K562 (cell line): ENCODE measurements around the gene C4orf50. TPM values are rescaled to one million over a fixed set of nuclear protein-coding genes. Genes with fewer than 3 reads are reported as not detected.

Experiments used
- CREBBP ChIP-seq: IDR thresholded peaks from one replicate; pipeline ENCODE4 v1.6.1; 2012; ENCODE audit warnings: low read depth, mild to moderate bottlenecking, control low read depth, inconsistent platforms, low read length
- DMBX1 ChIP-seq: fragments of 250-450 bp; sonication (Bioruptor Pico); IDR thresholded peaks from 2 replicates; pipeline ENCODE4 v1.8.0; 2022; ENCODE audit warnings: inconsistent platforms, mild to moderate bottlenecking, moderate library complexity, borderline replicate concordance
- GTF2A2 ChIP-seq: IDR thresholded peaks from 2 replicates; pipeline ENCODE4 v1.6.1; 2016; ENCODE audit warnings: mild to moderate bottlenecking, missing genetic modification characterization, missing compliant biosample characterization
- JUND ChIP-seq, 2 experiments: IDR thresholded peaks; 2 replicates in 1 of 2; 3 replicates in 1 of 2; pipeline ENCODE4 v1.6.1; 2011; ENCODE audit warnings: borderline replicate concordance in 2 of 2, low read depth in 2 of 2, low read length in 2 of 2, improper control_type of control experiment in 1 of 2, missing biosample characterization in 1 of 2, missing genetic modification characterization in 1 of 2, missing genetic modification reagents in 1 of 2
- NFXL1 ChIP-seq: fragments of 450-650 bp; formaldehyde crosslinking; IDR thresholded peaks from 2 replicates; pipeline ENCODE4 v1.4.0; 2021; ENCODE audit warnings: mild to moderate bottlenecking
- SPI1 ChIP-seq: IDR thresholded peaks from 2 replicates; pipeline ENCODE4 v1.6.1; 2011; ENCODE audit warnings: low read depth, low read length, control low read depth, borderline replicate concordance
- YBX1 ChIP-seq: fragments of 450-650 bp; IDR thresholded peaks from 2 replicates; pipeline ENCODE4 v1.7.1; 2016; ENCODE audit warnings: mild to moderate bottlenecking
- ZKSCAN3 ChIP-seq: fragments of 250-450 bp; sonication (Bioruptor Pico); IDR thresholded peaks from 2 replicates; pipeline ENCODE4 v1.4.0; 2020
- ZNF347 ChIP-seq: fragments of 450-650 bp; formaldehyde crosslinking; IDR thresholded peaks from 2 replicates; pipeline ENCODE4 v1.4.0; 2020; ENCODE audit warnings: low read depth, mild to moderate bottlenecking, moderate library complexity
- polyA plus RNA-seq, 8 experiments: library from polyadenylated mRNA; depleted of rRNA in 4 of 8; stranded (reverse) in 5 of 8; unstranded in 3 of 8; fragments of >200 nt; fragmentation: Nextera tagmentation in 2 of 8; fragmentation: Illumina TruSeq in 1 of 8; extraction: Ambion mirVana in 2 of 8; extraction: Trizol in 1 of 8; gene quantifications; 2 replicates each; pipeline versions ENCODE4 v1.2.1 to v1.2.3, GENCODE V29; 2011 to 2014; ENCODE audit warnings: inconsistent platforms in 1 of 8, missing spikeins in 1 of 8
- total RNA-seq, 7 experiments: library from RNA; depleted of rRNA in 6 of 7; stranded (reverse); fragments of >200 nt in 6 of 7; fragmentation: Illumina TruSeq in 2 of 7; extraction: Trizol in 2 of 7; gene quantifications; 2 replicates each; pipeline versions ENCODE4 v1.2.1 to v1.2.3, GENCODE V29; 2011 to 2021; ENCODE audit warnings: low replicate concordance in 1 of 7
- TF ChIP-seq, protein P1 (sequence below): fragments of 150-350 bp; conservative IDR thresholded peaks from 2 replicates; pipeline ENCODE4 v1.6.1; 2014; ENCODE audit warnings: low read length
- TF ChIP-seq, protein P2 (sequence below): fragments of 250-450 bp; sonication (Bioruptor Pico); IDR thresholded peaks from 2 replicates; pipeline ENCODE4 v1.4.0; 2020
- TF ChIP-seq, protein P3 (sequence below): sonication (generic); formaldehyde crosslinking; IDR thresholded peaks from 2 replicates; pipeline ENCODE4 v1.8.1; 2023; ENCODE audit warnings: mild to moderate bottlenecking, missing genetic modification reagents
- TF ChIP-seq, protein P4 (sequence below), 2 experiments: fragments of 450-650 bp; IDR thresholded peaks; 2 replicates each; pipeline ENCODE4 v1.6.1; 2016
- TF ChIP-seq, protein P5 (sequence below), 2 experiments: fragments of 200-800 bp in 1 of 2; sonication (Bioruptor generic) in 1 of 2; sonication (generic) in 1 of 2; formaldehyde crosslinking in 1 of 2; IDR thresholded peaks in 1 of 2; conservative IDR thresholded peaks in 1 of 2; 2 replicates each; pipeline versions ENCODE4 v1.5.0 to v1.6.1; 2016 to 2020; ENCODE audit warnings: missing compliant biosample characterization in 1 of 2, missing genetic modification characterization in 1 of 2, missing genetic modification reagents in 1 of 2

Gene C4orf50
- total and polyA plus RNA-seq, 9 of the 15 experiments (the other 6 are each of a cell fraction or from before 2014, with no cell fraction given) = not detected

DNA sequence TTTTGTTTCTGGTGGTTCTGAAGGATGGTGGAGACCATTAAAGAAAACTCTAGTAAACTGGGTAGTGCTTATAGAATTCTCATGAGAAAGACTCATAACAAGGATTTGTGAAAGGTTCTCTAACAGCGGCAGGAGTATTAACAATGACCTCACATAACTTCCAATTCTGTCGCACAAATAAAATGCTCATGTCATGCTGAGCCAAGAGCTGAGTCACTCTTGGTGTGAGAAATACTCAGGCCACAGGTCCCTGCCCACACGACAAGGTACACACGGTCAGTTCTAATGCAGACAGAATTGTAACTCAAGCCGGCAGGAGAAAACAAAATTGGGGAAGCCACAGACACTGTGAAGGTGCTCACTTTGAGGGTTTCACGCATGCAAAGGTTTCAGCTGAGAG, 34.4 kb upstream of the C4orf50 start (continued):
- TF ChIP-seq, protein P1, sequence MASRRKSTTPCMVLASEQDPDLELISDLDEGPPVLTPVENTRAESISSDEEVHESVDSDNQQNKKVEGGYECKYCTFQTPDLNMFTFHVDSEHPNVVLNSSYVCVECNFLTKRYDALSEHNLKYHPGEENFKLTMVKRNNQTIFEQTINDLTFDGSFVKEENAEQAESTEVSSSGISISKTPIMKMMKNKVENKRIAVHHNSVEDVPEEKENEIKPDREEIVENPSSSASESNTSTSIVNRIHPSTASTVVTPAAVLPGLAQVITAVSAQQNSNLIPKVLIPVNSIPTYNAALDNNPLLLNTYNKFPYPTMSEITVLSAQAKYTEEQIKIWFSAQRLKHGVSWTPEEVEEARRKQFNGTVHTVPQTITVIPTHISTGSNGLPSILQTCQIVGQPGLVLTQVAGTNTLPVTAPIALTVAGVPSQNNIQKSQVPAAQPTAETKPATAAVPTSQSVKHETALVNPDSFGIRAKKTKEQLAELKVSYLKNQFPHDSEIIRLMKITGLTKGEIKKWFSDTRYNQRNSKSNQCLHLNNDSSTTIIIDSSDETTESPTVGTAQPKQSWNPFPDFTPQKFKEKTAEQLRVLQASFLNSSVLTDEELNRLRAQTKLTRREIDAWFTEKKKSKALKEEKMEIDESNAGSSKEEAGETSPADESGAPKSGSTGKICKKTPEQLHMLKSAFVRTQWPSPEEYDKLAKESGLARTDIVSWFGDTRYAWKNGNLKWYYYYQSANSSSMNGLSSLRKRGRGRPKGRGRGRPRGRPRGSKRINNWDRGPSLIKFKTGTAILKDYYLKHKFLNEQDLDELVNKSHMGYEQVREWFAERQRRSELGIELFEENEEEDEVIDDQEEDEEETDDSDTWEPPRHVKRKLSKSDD = no peak
- TF ChIP-seq, protein P2, sequence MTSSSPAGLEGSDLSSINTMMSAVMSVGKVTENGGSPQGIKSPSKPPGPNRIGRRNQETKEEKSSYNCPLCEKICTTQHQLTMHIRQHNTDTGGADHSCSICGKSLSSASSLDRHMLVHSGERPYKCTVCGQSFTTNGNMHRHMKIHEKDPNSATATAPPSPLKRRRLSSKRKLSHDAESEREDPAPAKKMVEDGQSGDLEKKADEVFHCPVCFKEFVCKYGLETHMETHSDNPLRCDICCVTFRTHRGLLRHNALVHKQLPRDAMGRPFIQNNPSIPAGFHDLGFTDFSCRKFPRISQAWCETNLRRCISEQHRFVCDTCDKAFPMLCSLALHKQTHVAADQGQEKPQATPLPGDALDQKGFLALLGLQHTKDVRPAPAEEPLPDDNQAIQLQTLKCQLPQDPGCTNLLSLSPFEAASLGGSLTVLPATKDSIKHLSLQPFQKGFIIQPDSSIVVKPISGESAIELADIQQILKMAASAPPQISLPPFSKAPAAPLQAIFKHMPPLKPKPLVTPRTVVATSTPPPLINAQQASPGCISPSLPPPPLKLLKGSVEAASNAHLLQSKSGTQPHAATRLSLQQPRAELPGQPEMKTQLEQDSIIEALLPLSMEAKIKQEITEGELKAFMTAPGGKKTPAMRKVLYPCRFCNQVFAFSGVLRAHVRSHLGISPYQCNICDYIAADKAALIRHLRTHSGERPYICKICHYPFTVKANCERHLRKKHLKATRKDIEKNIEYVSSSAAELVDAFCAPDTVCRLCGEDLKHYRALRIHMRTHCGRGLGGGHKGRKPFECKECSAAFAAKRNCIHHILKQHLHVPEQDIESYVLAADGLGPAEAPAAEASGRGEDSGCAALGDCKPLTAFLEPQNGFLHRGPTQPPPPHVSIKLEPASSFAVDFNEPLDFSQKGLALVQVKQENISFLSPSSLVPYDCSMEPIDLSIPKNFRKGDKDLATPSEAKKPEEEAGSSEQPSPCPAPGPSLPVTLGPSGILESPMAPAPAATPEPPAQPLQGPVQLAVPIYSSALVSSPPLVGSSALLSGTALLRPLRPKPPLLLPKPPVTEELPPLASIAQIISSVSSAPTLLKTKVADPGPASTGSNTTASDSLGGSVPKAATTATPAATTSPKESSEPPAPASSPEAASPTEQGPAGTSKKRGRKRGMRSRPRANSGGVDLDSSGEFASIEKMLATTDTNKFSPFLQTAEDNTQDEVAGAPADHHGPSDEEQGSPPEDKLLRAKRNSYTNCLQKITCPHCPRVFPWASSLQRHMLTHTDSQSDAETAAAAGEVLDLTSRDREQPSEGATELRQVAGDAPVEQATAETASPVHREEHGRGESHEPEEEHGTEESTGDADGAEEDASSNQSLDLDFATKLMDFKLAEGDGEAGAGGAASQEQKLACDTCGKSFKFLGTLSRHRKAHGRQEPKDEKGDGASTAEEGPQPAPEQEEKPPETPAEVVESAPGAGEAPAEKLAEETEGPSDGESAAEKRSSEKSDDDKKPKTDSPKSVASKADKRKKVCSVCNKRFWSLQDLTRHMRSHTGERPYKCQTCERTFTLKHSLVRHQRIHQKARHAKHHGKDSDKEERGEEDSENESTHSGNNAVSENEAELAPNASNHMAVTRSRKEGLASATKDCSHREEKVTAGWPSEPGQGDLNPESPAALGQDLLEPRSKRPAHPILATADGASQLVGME (CRISPR knock-in tag) = no peak
- TF ChIP-seq DMBX1 = no peak
- TF ChIP-seq, protein P3, sequence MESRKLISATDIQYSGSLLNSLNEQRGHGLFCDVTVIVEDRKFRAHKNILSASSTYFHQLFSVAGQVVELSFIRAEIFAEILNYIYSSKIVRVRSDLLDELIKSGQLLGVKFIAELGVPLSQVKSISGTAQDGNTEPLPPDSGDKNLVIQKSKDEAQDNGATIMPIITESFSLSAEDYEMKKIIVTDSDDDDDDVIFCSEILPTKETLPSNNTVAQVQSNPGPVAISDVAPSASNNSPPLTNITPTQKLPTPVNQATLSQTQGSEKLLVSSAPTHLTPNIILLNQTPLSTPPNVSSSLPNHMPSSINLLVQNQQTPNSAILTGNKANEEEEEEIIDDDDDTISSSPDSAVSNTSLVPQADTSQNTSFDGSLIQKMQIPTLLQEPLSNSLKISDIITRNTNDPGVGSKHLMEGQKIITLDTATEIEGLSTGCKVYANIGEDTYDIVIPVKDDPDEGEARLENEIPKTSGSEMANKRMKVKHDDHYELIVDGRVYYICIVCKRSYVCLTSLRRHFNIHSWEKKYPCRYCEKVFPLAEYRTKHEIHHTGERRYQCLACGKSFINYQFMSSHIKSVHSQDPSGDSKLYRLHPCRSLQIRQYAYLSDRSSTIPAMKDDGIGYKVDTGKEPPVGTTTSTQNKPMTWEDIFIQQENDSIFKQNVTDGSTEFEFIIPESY (CRISPR knock-in tag) = no peak
- TF ChIP-seq, protein P4, sequence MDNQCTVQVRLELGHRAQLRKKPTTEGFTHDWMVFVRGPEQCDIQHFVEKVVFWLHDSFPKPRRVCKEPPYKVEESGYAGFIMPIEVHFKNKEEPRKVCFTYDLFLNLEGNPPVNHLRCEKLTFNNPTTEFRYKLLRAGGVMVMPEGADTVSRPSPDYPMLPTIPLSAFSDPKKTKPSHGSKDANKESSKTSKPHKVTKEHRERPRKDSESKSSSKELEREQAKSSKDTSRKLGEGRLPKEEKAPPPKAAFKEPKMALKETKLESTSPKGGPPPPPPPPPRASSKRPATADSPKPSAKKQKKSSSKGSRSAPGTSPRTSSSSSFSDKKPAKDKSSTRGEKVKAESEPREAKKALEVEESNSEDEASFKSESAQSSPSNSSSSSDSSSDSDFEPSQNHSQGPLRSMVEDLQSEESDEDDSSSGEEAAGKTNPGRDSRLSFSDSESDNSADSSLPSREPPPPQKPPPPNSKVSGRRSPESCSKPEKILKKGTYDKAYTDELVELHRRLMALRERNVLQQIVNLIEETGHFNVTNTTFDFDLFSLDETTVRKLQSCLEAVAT (IDR thresholded peaks at IDR 0.05) = no peak
- peak; percentile 60; the same call in 1 of the 2 replicates for TF ChIP-seq JUND (IDR thresholded peaks at IDR 0.05; ENCODE audit: borderline replicate concordance, low read depth, low read length)
- peak; percentile 86 for TF ChIP-seq JUND (tag; IDR thresholded peaks at IDR 0.05; ENCODE audit: borderline replicate concordance, low read depth, low read length)
- TF ChIP-seq ZKSCAN3 (CRISPR knock-in tag) = no peak
- no peak for TF ChIP-seq GTF2A2
- no peak for TF ChIP-seq CREBBP
- no peak for TF ChIP-seq SPI1
- TF ChIP-seq ZNF347 = no peak
- TF ChIP-seq YBX1 = no peak
- TF ChIP-seq, protein P5, sequence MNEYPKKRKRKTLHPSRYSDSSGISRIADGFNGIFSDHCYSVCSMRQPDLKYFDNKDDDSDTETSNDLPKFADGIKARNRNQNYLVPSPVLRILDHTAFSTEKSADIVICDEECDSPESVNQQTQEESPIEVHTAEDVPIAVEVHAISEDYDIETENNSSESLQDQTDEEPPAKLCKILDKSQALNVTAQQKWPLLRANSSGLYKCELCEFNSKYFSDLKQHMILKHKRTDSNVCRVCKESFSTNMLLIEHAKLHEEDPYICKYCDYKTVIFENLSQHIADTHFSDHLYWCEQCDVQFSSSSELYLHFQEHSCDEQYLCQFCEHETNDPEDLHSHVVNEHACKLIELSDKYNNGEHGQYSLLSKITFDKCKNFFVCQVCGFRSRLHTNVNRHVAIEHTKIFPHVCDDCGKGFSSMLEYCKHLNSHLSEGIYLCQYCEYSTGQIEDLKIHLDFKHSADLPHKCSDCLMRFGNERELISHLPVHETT (CRISPR knock-in tag; conservative IDR thresholded peaks at IDR 0.05 in 1 of 2, IDR thresholded peaks at IDR 0.05 in 1 of 2) = no peak
- TF ChIP-seq NFXL1 = no peak
